Bronchial epithelial cell (primary cell): ENCODE data around the gene CAPZA2. TPM values are rescaled to one million over a fixed set of nuclear protein-coding genes. Genes with fewer than 3 reads are reported as not detected.
"Not testable (repeated sequence)": the region's sequence is repeated elsewhere in the genome, so short reads cannot be mapped to it uniquely, and the experiment has no call there.

Experiments used
- DNase-seq: peaks from one replicate; pipeline ENCODE4 v3.0.0-alpha.2; 2010; ENCODE audit warnings: low read depth
- FAIRE-seq: peaks from 2 replicates; lab custom pipeline; 2011; peaks lifted over from hg19 to GRCh38; lab: Jason Lieb, UNC
- H3K27me3 ChIP-seq: 2 replicates; pipeline ENCODE4 v1.5.1; 2011; ENCODE audit warnings: low read length; ENCODE audit not compliant: control insufficient read depth, insufficient read depth
- H3K36me3 ChIP-seq: 2 replicates; pipeline ENCODE4 v1.5.1; 2011; ENCODE audit warnings: low read length; ENCODE audit not compliant: control insufficient read depth, insufficient read depth
- H3K4me3 ChIP-seq: 2 replicates; pipeline ENCODE4 v1.5.1; 2011; ENCODE audit warnings: mild to moderate bottlenecking, low read depth, low read length, control low read depth
- total RNA-seq: library from RNA; depleted of rRNA; stranded (reverse); fragments of >200 nt; gene quantifications from 2 replicates; pipeline ENCODE4 v1.2.1, GENCODE V29; 2014
- TF ChIP-seq, protein P1 (sequence below): IDR thresholded peaks from 2 replicates; pipeline ENCODE4 v1.5.1; 2011; ENCODE audit warnings: mild to moderate bottlenecking, moderate library complexity, low read length, control low read depth, inconsistent platforms; ENCODE audit not compliant: insufficient read depth, severe bottlenecking

The CAPZA2 gene
- 88.2 and 92.8 TPM in 2 replicates for total RNA-seq

DNA sequence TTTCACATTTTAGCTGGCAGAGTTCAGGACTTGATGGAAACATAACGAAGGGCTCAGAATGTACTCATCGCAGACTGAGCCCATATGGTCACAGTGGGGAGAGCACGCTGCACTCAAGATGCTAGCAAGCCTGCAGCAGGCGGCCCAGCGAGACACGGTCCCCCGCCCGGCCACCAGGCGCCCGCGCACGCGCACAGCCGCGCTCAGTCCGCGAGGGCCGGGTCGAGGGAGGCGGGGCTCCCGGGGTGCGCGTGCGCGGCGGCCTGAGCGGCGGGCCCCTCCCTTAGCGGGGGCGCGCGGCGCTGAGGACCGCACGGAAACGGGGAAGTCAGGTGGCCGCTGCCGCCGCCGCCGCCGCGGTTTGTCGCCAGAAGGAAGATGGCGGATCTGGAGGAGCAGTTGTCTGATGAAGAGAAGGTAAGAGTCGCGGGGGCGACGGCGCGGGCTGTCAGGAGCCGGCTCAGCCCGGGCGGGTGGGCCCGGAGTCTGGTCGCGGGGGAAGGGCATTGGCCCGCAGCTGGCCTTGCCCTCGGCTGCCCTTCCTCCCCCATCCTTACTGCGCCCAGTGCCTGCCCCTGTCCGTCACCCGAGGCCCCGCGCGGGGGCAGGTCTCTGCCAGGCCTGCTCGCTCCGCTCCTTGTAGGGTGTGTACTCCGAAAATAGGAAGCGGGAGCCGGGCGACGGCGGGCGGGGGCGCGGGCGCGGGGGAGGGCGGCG is at the start of gene CAPZA2:
Gene CAPZA2, plus strand, starts transcription at position 354 of the 717 bp plus-strand sequence. Its CDS starts 25 bp downstream, at position 379.
- FAIRE-seq (no peak), DNase-seq (peak; percentile 64)
- TF ChIP-seq, protein P1, sequence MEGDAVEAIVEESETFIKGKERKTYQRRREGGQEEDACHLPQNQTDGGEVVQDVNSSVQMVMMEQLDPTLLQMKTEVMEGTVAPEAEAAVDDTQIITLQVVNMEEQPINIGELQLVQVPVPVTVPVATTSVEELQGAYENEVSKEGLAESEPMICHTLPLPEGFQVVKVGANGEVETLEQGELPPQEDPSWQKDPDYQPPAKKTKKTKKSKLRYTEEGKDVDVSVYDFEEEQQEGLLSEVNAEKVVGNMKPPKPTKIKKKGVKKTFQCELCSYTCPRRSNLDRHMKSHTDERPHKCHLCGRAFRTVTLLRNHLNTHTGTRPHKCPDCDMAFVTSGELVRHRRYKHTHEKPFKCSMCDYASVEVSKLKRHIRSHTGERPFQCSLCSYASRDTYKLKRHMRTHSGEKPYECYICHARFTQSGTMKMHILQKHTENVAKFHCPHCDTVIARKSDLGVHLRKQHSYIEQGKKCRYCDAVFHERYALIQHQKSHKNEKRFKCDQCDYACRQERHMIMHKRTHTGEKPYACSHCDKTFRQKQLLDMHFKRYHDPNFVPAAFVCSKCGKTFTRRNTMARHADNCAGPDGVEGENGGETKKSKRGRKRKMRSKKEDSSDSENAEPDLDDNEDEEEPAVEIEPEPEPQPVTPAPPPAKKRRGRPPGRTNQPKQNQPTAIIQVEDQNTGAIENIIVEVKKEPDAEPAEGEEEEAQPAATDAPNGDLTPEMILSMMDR: peak; percentile 9
- Histone ChIP-seq H3K36me3 (no peaks in the 10 kb centered on the region), H3K4me3 (peak within 1 kb of the TSS; percentile 94), H3K27me3 (no peaks in the 10 kb centered on the region)

DNA sequence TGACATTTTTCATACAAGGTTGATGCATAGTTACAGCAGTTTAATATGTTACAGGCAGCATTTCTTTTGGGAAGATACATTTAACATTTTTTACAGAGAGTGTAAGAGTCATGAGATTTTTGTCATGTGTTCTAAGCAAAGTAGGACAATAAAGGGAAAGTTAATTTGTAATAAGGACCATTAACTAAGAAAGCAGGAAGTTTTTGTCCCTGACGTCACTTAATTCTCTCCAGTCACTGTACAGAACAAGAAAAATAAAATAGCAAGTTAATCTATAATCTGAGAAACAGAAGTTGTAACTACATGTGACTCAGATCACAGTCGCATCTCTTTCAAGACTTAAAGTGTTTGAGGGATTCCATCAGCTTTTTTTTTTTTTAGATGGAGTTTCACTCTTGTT is 49.5 kb upstream of the CAPZA2 start:
- TF ChIP-seq, protein P1: no peak
- no peak overlapping the region for H3K4me3 ChIP-seq
- no peak for FAIRE-seq
- H3K27me3 ChIP-seq: no peaks in the 10 kb centered on the region
- no peak for DNase-seq
- H3K36me3 ChIP-seq: no peaks in the 10 kb centered on the region

DNA sequence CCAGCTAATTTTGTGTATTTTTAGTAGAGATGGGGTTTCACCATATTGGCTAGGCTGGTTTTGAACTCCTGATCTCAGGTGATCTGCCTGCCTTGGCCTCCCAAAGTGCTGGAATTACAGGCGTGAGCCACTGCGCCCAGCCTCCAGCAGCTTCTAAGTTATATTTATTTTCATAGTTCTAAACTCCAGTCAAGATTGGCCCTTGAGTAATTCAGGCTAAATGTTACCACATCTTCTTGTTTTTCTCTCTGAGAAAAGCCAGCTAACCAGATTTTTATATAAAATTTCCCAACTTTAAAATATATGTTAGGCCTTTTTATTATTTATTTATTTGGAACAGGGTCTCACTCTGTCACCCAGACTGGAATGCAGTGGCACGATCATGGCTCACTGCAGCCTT is 49.0 kb upstream of the CAPZA2 start:
- not testable (repeated sequence) for H3K36me3 ChIP-seq, DNase-seq, FAIRE-seq, H3K27me3 ChIP-seq, H3K4me3 ChIP-seq

DNA sequence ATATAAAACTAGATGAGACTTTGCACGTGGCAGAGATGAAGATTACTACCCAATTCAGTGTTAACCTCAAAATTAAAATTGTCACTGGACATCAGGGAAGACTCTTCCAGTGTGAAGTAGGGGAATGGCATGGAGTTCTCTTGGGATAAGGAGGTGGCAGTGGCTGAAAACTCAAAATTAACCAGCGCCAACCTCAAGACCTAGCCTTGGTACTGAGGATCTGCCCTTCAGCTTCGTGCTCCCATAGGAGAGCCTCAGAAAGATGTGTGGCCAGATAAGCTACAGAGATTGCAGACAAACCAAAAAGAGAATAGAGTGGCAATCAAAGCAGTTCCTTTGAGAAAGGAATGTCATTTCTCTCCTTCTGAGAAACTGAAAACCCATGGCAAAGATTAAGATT is 47.3 kb upstream of the CAPZA2 start:
- no peaks in the 10 kb centered on the region for H3K27me3 ChIP-seq
- H3K4me3 ChIP-seq: no peak overlapping the region
- FAIRE-seq (no peak), DNase-seq (no peak)
- no peaks in the 10 kb centered on the region for H3K36me3 ChIP-seq
- TF ChIP-seq, protein P1: no peak

DNA sequence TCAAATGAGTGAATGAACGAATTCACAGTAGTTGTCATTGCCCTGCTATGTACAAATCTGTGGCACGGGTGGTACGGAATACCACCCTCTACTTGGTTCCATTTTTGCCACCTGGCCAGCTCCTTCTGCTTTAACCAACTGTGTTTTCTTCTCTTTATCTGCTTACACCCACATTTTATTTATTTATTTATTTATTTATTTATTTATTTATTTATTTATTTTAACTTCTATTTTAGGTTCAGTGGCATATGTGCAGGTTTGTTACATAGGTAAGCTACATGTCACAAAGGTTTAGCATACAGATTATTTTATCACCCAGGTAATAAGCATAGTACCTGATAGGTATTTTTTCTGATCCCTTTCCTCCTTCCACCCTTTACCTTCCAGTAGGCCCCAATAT is 42.2 kb upstream of the CAPZA2 start:
- no peaks in the 10 kb centered on the region for H3K27me3 ChIP-seq
- FAIRE-seq (no peak), DNase-seq (no peak)
- no peaks in the 10 kb centered on the region for H3K36me3 ChIP-seq
- TF ChIP-seq, protein P1: no peak
- no peak overlapping the region for H3K4me3 ChIP-seq

DNA sequence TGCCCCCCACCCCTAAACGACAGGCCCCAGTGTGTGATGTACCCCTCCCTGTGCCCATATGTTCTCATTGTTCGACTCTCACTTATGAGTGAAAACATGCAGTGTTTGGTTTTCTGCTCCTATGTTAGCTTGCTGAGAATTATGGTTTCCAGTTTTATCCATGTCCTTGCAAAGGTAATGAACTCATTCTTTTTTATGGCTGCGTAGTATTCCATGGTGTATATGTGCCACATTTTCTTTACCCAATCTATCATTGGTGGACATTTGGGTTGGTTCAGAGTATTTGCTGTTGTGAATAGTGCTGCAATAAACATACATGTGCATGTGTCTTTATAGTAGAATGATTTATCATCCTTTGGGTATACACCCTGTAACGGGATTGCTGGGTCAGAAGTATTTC is 40.7 kb upstream of the CAPZA2 start:
- H3K27me3 ChIP-seq, H3K4me3 ChIP-seq, H3K36me3 ChIP-seq, FAIRE-seq, DNase-seq: not testable (repeated sequence)

DNA sequence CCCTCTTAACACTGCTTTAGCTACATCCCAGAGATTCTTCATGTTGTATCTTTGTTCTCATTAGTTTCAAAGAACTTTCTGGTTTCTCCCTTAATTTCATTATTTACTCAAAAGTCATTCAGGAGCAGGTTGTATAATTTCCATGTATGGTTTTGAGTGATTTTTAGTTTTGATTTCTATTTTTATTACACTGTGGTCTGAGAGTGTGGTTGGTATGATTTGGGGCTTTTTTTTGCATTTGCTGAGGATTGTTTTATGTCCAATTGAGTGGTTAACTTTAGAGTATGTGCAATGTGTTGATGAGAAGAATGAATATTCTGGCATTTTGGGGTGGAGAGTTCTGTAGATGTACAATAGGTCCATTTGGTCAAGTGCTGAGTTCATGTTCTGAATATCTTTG is 37.9 kb upstream of the CAPZA2 start:
- no peak overlapping the region for H3K4me3 ChIP-seq
- H3K36me3 ChIP-seq: no peaks in the 10 kb centered on the region
- TF ChIP-seq, protein P1: no peak
- no peaks in the 10 kb centered on the region for H3K27me3 ChIP-seq
- FAIRE-seq: no peak
- no peak for DNase-seq
